ENCODE measurements around the gene MUC13. TPM values are rescaled to one million over a fixed set of nuclear protein-coding genes. Genes with fewer than 3 reads are reported as not detected.

Gene MUC13
- total and polyA plus RNA-seq, 9 of the 15 experiments (the other 6 are each of a cell fraction or from before 2014, with no cell fraction given): 0.09 TPM; not detected in 8

DNA sequence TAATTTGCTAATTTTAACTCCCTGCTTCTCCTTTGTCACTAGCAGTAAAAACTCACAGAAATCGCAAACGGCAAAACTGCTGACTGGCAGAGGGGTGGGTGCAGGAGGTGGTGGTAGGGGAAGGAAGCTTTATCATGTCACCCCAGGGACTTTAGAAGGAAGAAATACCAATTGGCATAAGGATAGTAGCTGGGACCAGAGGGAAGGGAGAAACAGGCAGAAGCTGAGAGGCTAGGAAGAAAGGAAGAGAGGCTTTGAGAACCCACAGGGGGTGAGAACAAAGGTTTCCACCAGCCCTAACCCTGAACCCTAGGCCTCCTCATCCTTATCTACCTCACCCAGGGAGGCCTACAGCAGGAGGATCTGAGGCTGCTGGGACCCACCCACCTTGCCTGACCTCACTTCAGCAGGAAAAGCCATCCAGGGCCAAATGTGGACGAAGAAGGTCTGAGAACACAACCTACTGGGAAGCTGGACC is 58.1 kb downstream of the MUC13 start (continued):
- TF ChIP-seq PCBP1 (IDR thresholded peaks at IDR 0.05; ENCODE audit: low read depth, low read length, poor library complexity, severe bottlenecking) (no peak), BRD9 (IDR thresholded peaks at IDR 0.05; ENCODE audit: low read depth, partially characterized antibody) (peak; percentile 23), IRF2 (CRISPR knock-in tag; IDR thresholded peaks at IDR 0.05) (no peak), ZEB2 (IDR thresholded peaks at IDR 0.05) (peak; percentile 74; the same call in 1 of the 2 replicates), EP400 (IDR thresholded peaks at IDR 0.05) (peak; percentile 13; the same call in 1 of the 2 replicates), FIP1L1 (IDR thresholded peaks at IDR 0.05; ENCODE audit: low read depth, low read length, poor library complexity, severe bottlenecking) (no peak), MAFG (tag; conservative IDR thresholded peaks at IDR 0.05) (peak; percentile 82), NR2C1 (IDR thresholded peaks at IDR 0.05) (peak; percentile 28; the same call in 1 of the 2 replicates), NR2C1 (tag; IDR thresholded peaks at IDR 0.05) (peak; percentile 42), HMGN3 (IDR thresholded peaks at IDR 0.05; ENCODE audit: borderline replicate concordance, extremely low read depth, insufficient read length, low read depth, low read length) (no peak), SIN3B (IDR thresholded peaks at IDR 0.05; ENCODE audit: low read depth) (no peak), ETV1 (tag; conservative IDR thresholded peaks at IDR 0.05; ENCODE audit: low read depth) (no peak), MTA3 (IDR thresholded peaks at IDR 0.05; ENCODE audit: borderline replicate concordance) (0 out of 2 replicates have a peak, but pooled peaks have one; percentile 24)
- TF ChIP-seq, protein P1, sequence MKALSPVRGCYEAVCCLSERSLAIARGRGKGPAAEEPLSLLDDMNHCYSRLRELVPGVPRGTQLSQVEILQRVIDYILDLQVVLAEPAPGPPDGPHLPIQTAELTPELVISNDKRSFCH (CRISPR knock-in tag; IDR thresholded peaks at IDR 0.05): no peak
- TF ChIP-seq, protein P1 (tag; IDR thresholded peaks at IDR 0.05): 0 out of 2 replicates have a peak, but pooled peaks have one; percentile 13
- TF ChIP-seq, protein P2, sequence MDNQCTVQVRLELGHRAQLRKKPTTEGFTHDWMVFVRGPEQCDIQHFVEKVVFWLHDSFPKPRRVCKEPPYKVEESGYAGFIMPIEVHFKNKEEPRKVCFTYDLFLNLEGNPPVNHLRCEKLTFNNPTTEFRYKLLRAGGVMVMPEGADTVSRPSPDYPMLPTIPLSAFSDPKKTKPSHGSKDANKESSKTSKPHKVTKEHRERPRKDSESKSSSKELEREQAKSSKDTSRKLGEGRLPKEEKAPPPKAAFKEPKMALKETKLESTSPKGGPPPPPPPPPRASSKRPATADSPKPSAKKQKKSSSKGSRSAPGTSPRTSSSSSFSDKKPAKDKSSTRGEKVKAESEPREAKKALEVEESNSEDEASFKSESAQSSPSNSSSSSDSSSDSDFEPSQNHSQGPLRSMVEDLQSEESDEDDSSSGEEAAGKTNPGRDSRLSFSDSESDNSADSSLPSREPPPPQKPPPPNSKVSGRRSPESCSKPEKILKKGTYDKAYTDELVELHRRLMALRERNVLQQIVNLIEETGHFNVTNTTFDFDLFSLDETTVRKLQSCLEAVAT (IDR thresholded peaks at IDR 0.05): 0 out of 4 replicates have a peak, but pooled peaks of 1 of the 2 experiments have one; percentile 6
- TF ChIP-seq, protein P3, sequence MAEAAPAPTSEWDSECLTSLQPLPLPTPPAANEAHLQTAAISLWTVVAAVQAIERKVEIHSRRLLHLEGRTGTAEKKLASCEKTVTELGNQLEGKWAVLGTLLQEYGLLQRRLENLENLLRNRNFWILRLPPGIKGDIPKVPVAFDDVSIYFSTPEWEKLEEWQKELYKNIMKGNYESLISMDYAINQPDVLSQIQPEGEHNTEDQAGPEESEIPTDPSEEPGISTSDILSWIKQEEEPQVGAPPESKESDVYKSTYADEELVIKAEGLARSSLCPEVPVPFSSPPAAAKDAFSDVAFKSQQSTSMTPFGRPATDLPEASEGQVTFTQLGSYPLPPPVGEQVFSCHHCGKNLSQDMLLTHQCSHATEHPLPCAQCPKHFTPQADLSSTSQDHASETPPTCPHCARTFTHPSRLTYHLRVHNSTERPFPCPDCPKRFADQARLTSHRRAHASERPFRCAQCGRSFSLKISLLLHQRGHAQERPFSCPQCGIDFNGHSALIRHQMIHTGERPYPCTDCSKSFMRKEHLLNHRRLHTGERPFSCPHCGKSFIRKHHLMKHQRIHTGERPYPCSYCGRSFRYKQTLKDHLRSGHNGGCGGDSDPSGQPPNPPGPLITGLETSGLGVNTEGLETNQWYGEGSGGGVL (CRISPR knock-in tag; IDR thresholded peaks at IDR 0.05): no peak
- TF ChIP-seq, protein P4, sequence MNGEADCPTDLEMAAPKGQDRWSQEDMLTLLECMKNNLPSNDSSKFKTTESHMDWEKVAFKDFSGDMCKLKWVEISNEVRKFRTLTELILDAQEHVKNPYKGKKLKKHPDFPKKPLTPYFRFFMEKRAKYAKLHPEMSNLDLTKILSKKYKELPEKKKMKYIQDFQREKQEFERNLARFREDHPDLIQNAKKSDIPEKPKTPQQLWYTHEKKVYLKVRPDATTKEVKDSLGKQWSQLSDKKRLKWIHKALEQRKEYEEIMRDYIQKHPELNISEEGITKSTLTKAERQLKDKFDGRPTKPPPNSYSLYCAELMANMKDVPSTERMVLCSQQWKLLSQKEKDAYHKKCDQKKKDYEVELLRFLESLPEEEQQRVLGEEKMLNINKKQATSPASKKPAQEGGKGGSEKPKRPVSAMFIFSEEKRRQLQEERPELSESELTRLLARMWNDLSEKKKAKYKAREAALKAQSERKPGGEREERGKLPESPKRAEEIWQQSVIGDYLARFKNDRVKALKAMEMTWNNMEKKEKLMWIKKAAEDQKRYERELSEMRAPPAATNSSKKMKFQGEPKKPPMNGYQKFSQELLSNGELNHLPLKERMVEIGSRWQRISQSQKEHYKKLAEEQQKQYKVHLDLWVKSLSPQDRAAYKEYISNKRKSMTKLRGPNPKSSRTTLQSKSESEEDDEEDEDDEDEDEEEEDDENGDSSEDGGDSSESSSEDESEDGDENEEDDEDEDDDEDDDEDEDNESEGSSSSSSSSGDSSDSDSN (IDR thresholded peaks at IDR 0.05; ENCODE audit: borderline replicate concordance in 1 of 2, low read depth in 2 of 2, low read length in 2 of 2): no peak
- TF ChIP-seq, protein P5, sequence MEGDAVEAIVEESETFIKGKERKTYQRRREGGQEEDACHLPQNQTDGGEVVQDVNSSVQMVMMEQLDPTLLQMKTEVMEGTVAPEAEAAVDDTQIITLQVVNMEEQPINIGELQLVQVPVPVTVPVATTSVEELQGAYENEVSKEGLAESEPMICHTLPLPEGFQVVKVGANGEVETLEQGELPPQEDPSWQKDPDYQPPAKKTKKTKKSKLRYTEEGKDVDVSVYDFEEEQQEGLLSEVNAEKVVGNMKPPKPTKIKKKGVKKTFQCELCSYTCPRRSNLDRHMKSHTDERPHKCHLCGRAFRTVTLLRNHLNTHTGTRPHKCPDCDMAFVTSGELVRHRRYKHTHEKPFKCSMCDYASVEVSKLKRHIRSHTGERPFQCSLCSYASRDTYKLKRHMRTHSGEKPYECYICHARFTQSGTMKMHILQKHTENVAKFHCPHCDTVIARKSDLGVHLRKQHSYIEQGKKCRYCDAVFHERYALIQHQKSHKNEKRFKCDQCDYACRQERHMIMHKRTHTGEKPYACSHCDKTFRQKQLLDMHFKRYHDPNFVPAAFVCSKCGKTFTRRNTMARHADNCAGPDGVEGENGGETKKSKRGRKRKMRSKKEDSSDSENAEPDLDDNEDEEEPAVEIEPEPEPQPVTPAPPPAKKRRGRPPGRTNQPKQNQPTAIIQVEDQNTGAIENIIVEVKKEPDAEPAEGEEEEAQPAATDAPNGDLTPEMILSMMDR (IDR thresholded peaks at IDR 0.05 in 2 of 3, conservative IDR thresholded peaks at IDR 0.05 in 1 of 3; ENCODE audit: insufficient read depth in 2 of 3, low read depth in 1 of 3, low read length in 3 of 3): no peak

Measured in K562 (cell line).